PFSK-1 (cell line): ENCODE results near the gene SLIT3.

Experiments used
- FOXP2 ChIP-seq: optimal IDR thresholded peaks from 2 replicates; pipeline ENCODE3; 2011; ENCODE audit warnings: borderline replicate concordance, control low read depth, inconsistent platforms; ENCODE audit not compliant: insufficient read depth; ENCODE audit errors: extremely low read length, extremely low read depth
- POLR2AphosphoS5 ChIP-seq: IDR thresholded peaks from 2 replicates; pipeline ENCODE4 v1.6.1; 2012; ENCODE audit warnings: low read depth, mild to moderate bottlenecking, control low read depth, low read length, moderate library complexity
- SIN3A ChIP-seq: IDR thresholded peaks from 2 replicates; pipeline ENCODE4 v1.6.1; 2012; ENCODE audit warnings: mild to moderate bottlenecking, low read length, moderate library complexity, borderline replicate concordance; ENCODE audit not compliant: insufficient read depth
- TAF1 ChIP-seq: IDR thresholded peaks from 2 replicates; pipeline ENCODE4 v1.6.1; 2012; ENCODE audit warnings: low read length, control low read depth, borderline replicate concordance; ENCODE audit not compliant: insufficient read depth
- TF ChIP-seq, protein P1 (sequence below), 2 experiments: IDR thresholded peaks; 2 replicates each; pipeline versions ENCODE4 v1.6.1 to v1.8.0; 2011 to 2012; ENCODE audit warnings: low read depth in 2 of 2, low read length in 2 of 2, control low read depth in 1 of 2, inconsistent platforms in 1 of 2, mild to moderate bottlenecking in 1 of 2, moderate library complexity in 1 of 2; ENCODE audit not compliant: insufficient read depth in 1 of 2

SLIT3 gene

DNA sequence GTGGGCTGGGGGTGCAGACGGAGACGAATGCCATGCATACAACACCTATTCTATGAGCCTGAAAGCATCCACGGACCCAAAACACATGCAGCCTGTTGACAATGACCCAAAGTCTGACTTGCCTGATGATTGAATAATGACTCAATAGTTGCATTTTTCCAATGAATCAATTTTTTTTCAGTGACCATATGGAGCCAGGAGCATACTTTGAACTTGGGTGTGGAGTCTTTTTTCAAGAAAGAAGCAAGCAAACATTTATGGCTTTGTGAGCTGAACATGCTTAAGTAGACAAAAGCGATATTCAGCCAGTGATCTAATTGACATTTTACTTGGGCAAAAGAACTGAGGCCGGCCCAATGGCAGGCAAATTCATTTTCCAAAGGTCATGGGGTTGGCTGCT is 437.9 kb downstream of the SLIT3 start:
- no peak for TF ChIP-seq TAF1
- no peak for TF ChIP-seq POLR2AphosphoS5
- no peak for TF ChIP-seq FOXP2
- no peak for TF ChIP-seq SIN3A
- TF ChIP-seq, protein P1, sequence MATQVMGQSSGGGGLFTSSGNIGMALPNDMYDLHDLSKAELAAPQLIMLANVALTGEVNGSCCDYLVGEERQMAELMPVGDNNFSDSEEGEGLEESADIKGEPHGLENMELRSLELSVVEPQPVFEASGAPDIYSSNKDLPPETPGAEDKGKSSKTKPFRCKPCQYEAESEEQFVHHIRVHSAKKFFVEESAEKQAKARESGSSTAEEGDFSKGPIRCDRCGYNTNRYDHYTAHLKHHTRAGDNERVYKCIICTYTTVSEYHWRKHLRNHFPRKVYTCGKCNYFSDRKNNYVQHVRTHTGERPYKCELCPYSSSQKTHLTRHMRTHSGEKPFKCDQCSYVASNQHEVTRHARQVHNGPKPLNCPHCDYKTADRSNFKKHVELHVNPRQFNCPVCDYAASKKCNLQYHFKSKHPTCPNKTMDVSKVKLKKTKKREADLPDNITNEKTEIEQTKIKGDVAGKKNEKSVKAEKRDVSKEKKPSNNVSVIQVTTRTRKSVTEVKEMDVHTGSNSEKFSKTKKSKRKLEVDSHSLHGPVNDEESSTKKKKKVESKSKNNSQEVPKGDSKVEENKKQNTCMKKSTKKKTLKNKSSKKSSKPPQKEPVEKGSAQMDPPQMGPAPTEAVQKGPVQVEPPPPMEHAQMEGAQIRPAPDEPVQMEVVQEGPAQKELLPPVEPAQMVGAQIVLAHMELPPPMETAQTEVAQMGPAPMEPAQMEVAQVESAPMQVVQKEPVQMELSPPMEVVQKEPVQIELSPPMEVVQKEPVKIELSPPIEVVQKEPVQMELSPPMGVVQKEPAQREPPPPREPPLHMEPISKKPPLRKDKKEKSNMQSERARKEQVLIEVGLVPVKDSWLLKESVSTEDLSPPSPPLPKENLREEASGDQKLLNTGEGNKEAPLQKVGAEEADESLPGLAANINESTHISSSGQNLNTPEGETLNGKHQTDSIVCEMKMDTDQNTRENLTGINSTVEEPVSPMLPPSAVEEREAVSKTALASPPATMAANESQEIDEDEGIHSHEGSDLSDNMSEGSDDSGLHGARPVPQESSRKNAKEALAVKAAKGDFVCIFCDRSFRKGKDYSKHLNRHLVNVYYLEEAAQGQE (IDR thresholded peaks at IDR 0.05; ENCODE audit: insufficient read depth in 1 of 2, low read depth in 2 of 2, low read length in 2 of 2), result no peak

DNA sequence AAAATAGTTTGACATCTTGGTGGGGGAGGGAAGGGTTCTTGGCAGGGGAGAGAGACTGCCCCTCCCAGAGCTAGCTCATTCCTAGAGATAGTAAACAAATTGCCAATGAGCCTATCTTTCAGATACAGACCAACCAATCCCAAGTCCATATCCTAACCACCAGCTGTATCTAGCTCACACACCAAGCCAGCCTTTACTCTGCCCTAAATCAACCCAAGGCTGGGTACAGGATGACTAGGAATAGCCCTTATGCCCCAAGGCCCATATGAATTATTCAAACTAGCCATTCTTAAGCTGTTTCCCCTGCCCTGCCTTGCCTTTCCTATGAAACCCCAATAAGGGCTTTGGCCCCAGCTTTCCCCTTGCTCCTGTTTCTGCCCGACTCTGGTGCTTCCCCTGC is 440.4 kb downstream of the SLIT3 start:
- TF ChIP-seq TAF1 (no peak), POLR2AphosphoS5 (no peak), FOXP2 (no peak), SIN3A (no peak)
- TF ChIP-seq, protein P1 (IDR thresholded peaks at IDR 0.05; ENCODE audit: insufficient read depth in 1 of 2, low read depth in 2 of 2, low read length in 2 of 2), result no peak

DNA sequence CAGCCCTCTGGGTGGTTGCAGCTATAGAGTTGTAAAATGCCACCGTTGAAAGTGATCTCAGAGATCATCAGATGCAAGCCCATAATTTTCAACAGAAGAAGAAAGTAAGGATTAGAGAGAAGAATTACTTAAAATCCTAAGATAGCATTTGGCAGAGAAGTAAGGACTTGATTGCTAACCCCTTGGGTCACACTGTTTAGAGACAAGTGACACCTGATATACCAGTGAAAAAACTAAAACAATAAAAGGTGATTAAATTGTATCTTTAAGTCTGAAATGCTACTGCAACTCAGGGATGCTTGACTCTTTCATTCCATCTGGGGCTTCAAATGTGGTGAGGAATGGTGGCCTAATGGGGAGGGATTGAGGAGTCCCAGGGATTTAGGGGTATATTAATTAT is 440.9 kb downstream of the SLIT3 start:
- TF ChIP-seq TAF1 (no peak), FOXP2 (no peak), POLR2AphosphoS5 (no peak), SIN3A (no peak)
- TF ChIP-seq, protein P1 (IDR thresholded peaks at IDR 0.05; ENCODE audit: insufficient read depth in 1 of 2, low read depth in 2 of 2, low read length in 2 of 2), result no peak

DNA sequence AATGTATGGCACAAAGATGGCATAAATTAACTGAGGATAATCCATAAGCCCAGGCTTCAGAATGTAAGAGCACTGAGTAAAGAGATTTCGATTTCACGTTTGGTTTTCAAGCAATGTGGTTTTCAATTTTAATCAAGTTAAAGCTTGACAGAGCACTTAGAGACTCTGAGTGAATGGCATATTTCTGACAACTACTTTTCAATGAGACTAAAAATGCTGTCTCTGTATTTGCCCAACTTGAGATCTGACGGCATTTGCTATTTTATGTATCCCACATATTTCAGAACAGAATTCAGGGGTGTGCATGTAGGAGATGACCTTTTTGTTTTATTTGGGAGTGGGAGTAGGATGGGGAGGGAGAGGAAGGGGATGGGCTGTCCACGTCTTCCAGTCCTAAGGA is 441.5 kb downstream of the SLIT3 start:
- TF ChIP-seq FOXP2, result no peak
- TF ChIP-seq, protein P1 (IDR thresholded peaks at IDR 0.05; ENCODE audit: insufficient read depth in 1 of 2, low read depth in 2 of 2, low read length in 2 of 2), result no peak
- TF ChIP-seq SIN3A, result no peak
- no peak for TF ChIP-seq TAF1
- no peak for TF ChIP-seq POLR2AphosphoS5

DNA sequence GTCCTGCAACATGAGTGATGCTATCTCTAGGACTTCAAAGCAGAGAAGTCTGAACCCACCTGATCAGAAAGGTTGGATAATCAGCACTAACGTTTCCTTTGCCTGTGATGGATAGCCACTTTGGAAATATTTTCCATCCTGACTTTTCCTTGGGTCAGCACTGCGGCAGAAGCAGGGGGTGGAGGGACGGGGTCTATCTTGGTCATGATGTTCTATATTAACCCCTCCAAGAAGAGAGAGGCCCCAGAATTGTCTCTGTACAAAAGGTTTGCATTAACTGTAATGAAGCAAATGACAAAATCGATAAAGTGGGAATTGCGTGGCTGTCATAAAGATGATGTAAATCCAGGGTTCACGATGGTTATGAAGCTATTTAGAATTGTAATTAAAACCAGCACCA is 441.9 kb downstream of the SLIT3 start:
- TF ChIP-seq TAF1, result no peak
- no peak for TF ChIP-seq FOXP2
- no peak for TF ChIP-seq SIN3A
- TF ChIP-seq POLR2AphosphoS5, result no peak
- TF ChIP-seq, protein P1 (IDR thresholded peaks at IDR 0.05; ENCODE audit: insufficient read depth in 1 of 2, low read depth in 2 of 2, low read length in 2 of 2), result no peak
